Transverse colon (tissue), 4 donors: ENCODE data around the gene GABARAPL2. TPM values are rescaled to one million over a fixed set of nuclear protein-coding genes. Genes with fewer than 3 reads are reported as not detected.

ENCODE experiments used
- DNase-seq: peaks from one replicate; pipeline ENCODE4 v3.0.0-alpha.2; 2019
- H3K27ac ChIP-seq, 4 donors: fragments of 200-600 bp; sonication (generic); 2 replicates each; pipeline ENCODE4 v1.5.1; 2016 to 2018; ENCODE audit warnings: inconsistent platforms in 4 of 4
- H3K27me3 ChIP-seq: fragments of 200-600 bp; sonication (generic); 2 replicates; pipeline ENCODE4 v1.5.1; 2017; ENCODE audit warnings: inconsistent platforms
- H3K36me3 ChIP-seq, 4 donors: fragments of 200-600 bp; sonication (generic); 2 replicates each; pipeline ENCODE4 v1.5.1; 2017 to 2019; ENCODE audit warnings: inconsistent platforms in 4 of 4
- H3K4me1 ChIP-seq, 4 donors: fragments of 200-600 bp; sonication (generic); 2 replicates each; pipeline ENCODE4 v1.5.1; 2017 to 2020; ENCODE audit warnings: inconsistent platforms in 4 of 4
- H3K4me3 ChIP-seq, 4 donors: fragments of 200-600 bp; sonication (generic); 1 replicate in 1 of 4; 2 replicates in 3 of 4; pipeline versions ENCODE4 v1.5.1 to v1.6.1; 2017 to 2019; ENCODE audit warnings: inconsistent platforms in 4 of 4
- H3K9me3 ChIP-seq, 2 donors: fragments of 200-600 bp; sonication (generic); 2 replicates each; pipeline ENCODE4 v1.5.1; 2017 to 2019; ENCODE audit warnings: inconsistent platforms in 2 of 2
- CTCF ChIP-seq, 5 experiments: fragments of 200-600 bp in 3 of 5; fragments of 450-650 bp in 2 of 5; sonication (generic) in 3 of 5; IDR thresholded peaks; 1 replicate in 2 of 5; 2 replicates in 3 of 5; pipeline ENCODE4 v1.5.1; 2016 to 2017; ENCODE audit warnings: antibody characterized with exemption in 5 of 5, inconsistent platforms in 3 of 5, mild to moderate bottlenecking in 2 of 5, moderate library complexity in 1 of 5
- EP300 ChIP-seq: sonication (generic); formaldehyde crosslinking; IDR thresholded peaks from one replicate; pipeline ENCODE4 v1.6.1; 2017; ENCODE audit warnings: antibody characterized with exemption, low read depth
- POLR2A ChIP-seq: fragments of 450-650 bp; IDR thresholded peaks from one replicate; pipeline ENCODE4 v1.6.1; 2016; ENCODE audit warnings: antibody characterized with exemption, mild to moderate bottlenecking, moderate library complexity
- POLR2AphosphoS5 ChIP-seq, 3 donors: sonication (generic); formaldehyde crosslinking; IDR thresholded peaks; one replicate each; pipeline ENCODE4 v1.6.1; 2016; ENCODE audit warnings: antibody characterized with exemption in 3 of 3
- WGBS, 2 donors: methylation state at CpG; one replicate each; pipeline ENCODE4 v1.1.5; 2018; ENCODE audit warnings: low coverage in 1 of 2; 5-methylcytosine and 5-hydroxymethylcytosine counted together
- in situ Hi-C, 4 donors: fragments of 200-750 bp; cut with MboI; loops; one replicate each; pipeline versions ENCODE4 v1.15.0 to v1.15.1; 2017; ENCODE audit warnings: low sequenced_read_pairs in 3 of 4, low pct_ligation_motif_present in 1 of 4, low pct_unique_long_range_greater_than_20kb in 1 of 4
- intact Hi-C: fragments of 100-400 bp; cut with DNase I; formaldehyde crosslinking; loops from one replicate; pipeline ENCODE4 v1.15.1; 2023; ENCODE audit warnings: low total_unique reads
- total RNA-seq, 4 donors: library from RNA; depleted of rRNA; stranded (reverse); fragments of >200 nt; gene quantifications; one replicate each; pipeline ENCODE4 v1.1.0, GENCODE V29; 2016

The GABARAPL2 gene
- total RNA-seq, 4 donors from 2014 or later: 40.0 to 128 (median 81.3) TPM

GRCh38 chr16:75578725-75579124 lies 12.5 kb downstream of the GABARAPL2 start:
- no peak for DNase-seq
- no peak for TF ChIP-seq POLR2A
- no peak for TF ChIP-seq POLR2AphosphoS5 (IDR thresholded peaks at IDR 0.05)
- TF ChIP-seq EP300: no peak
- no peak for TF ChIP-seq CTCF (IDR thresholded peaks at IDR 0.05)
- Histone ChIP-seq H3K9me3 (no peaks in the 10 kb centered on the region), H3K4me3 (no peak overlapping the region), H3K4me1 (no peaks in the 10 kb centered on the region), H3K27ac (no peak overlapping the region), H3K27me3 (no peaks in the 10 kb centered on the region), H3K36me3 (peaks cover 0 to 39% (median 12%) of the 10 kb centered on the region in 4 donors)
- intact Hi-C loops: no loop called here
- WGBS, 2 donors: 97 to 100% methylated on average over 2 of the region's 2 CpGs
- in situ Hi-C loops: no loop called here

- H3K9me3 ChIP-seq: no peaks in the 10 kb centered on the region
- no peaks in the 10 kb centered on the region for H3K4me1 ChIP-seq
- in situ Hi-C loops (no loop called here), intact Hi-C loops (no loop called here)
- H3K36me3 ChIP-seq: peaks cover 0 to 34% (median 9%) of the 10 kb centered on the region in 4 donors
- TF ChIP-seq CTCF (IDR thresholded peaks at IDR 0.05) (no peak), POLR2A (no peak), EP300 (no peak), POLR2AphosphoS5 (IDR thresholded peaks at IDR 0.05) (no peak)
- no peak overlapping the region for H3K27ac ChIP-seq
- DNase-seq: no peak
- H3K4me3 ChIP-seq: no peak overlapping the region
- 63 to 75% methylated on average over 2 to 7 of the region's 7 CpGs for WGBS, 2 donors
- H3K27me3 ChIP-seq: no peaks in the 10 kb centered on the region
Measured at GRCh38 chr16:75579281-75579834, 13.2 kb downstream of the GABARAPL2 start.

GRCh38 chr16:75584108-75584507 lies 17.9 kb downstream of the GABARAPL2 start:
- H3K4me1 ChIP-seq: no peaks in the 10 kb centered on the region
- intact Hi-C loops: no loop called here
- WGBS, 2 donors: 59 to 70% methylated on average over 3 of the region's 3 CpGs
- no peak for DNase-seq
- no peaks in the 10 kb centered on the region for H3K27me3 ChIP-seq
- no peak overlapping the region for H3K27ac ChIP-seq
- no peak overlapping the region for H3K4me3 ChIP-seq
- no peaks in the 10 kb centered on the region for H3K9me3 ChIP-seq
- in situ Hi-C loops: no loop called here
- no peak for TF ChIP-seq POLR2A
- H3K36me3 ChIP-seq: peaks cover 0 to 2% (median under 1%) of the 10 kb centered on the region in 4 donors

- H3K4me3 ChIP-seq: no peak overlapping the region
- H3K36me3 ChIP-seq: no peaks in the 10 kb centered on the region
- no peaks in the 10 kb centered on the region for H3K9me3 ChIP-seq
- no peak overlapping the region for H3K27ac ChIP-seq
- in situ Hi-C loops (no loop called here), intact Hi-C loops (no loop called here)
- DNase-seq: no peak
- no peaks in the 10 kb centered on the region for H3K27me3 ChIP-seq
- H3K4me1 ChIP-seq: peaks cover 0 to 20% (median 0%) of the 10 kb centered on the region in 4 donors
- WGBS, 2 donors: 93 to 100% methylated on average over 3 to 4 of the region's 4 CpGs
- TF ChIP-seq POLR2A (no peak), EP300 (no peak), POLR2AphosphoS5 (IDR thresholded peaks at IDR 0.05) (no peak), CTCF (IDR thresholded peaks at IDR 0.05) (no peak)
Measured at GRCh38 chr16:75588716-75589115, 22.5 kb downstream of the GABARAPL2 start.

GRCh38 chr16:75589306-75589705 lies 23.1 kb downstream of the GABARAPL2 start:
- no peak overlapping the region for H3K4me3 ChIP-seq
- no peaks in the 10 kb centered on the region for H3K36me3 ChIP-seq
- peaks cover 0 to 20% (median 0%) of the 10 kb centered on the region in 4 donors for H3K4me1 ChIP-seq
- H3K27me3 ChIP-seq: no peaks in the 10 kb centered on the region
- in situ Hi-C loops: no loop called here
- intact Hi-C loops: no loop called here
- no peaks in the 10 kb centered on the region for H3K9me3 ChIP-seq
- H3K27ac ChIP-seq: peak overlapping the region in 2 of 4 donors; percentile 23 to 78
- TF ChIP-seq EP300 (no peak), POLR2A (no peak), POLR2AphosphoS5 (IDR thresholded peaks at IDR 0.05) (no peak), CTCF (IDR thresholded peaks at IDR 0.05) (no peak)
- no peak for DNase-seq
- WGBS, 2 donors: 72 to 80% methylated on average over 1 to 3 of the region's 3 CpGs
